B cell (primary cell): ENCODE data around the gene SCUBE1. TPM values are rescaled to one million over a fixed set of nuclear protein-coding genes. Genes with fewer than 3 reads are reported as not detected.

ENCODE experiments used
- ATAC-seq: fragments of 200-7000 bp; cut with Tn5 transposase; one replicate; pipeline ENCODE4 v1.10.0; 2021; ENCODE audit warnings: low read depth, mild to moderate bottlenecking, moderate number of reproducible peaks, moderate library complexity
- CTCF ChIA-PET: fragments of 350-600 bp; sonication (Branson Sonifier 250); formaldehyde crosslinking; loops from one replicate; lab custom pipeline; 2021; ENCODE audit warnings: antibody characterized with exemption, inconsistent platforms; lab: Charles Lee
- POLR2A ChIA-PET: fragments of 350-600 bp; sonication (Branson Sonifier 250); formaldehyde crosslinking; loops from one replicate; lab custom pipeline; 2021; ENCODE audit warnings: antibody characterized with exemption; lab: Charles Lee
- DNase-seq: peaks from one replicate; pipeline ENCODE4 v3.0.0; 2013
- H2AFZ ChIP-seq: 2 replicates; pipeline ENCODE4 v1.6.1; 2012; ENCODE audit warnings: mild to moderate bottlenecking, low read depth, low read length; ENCODE audit not compliant: insufficient read depth, poor library complexity, severe bottlenecking
- H3K27ac ChIP-seq, 2 donors: 1 replicate in 1 of 2; 2 replicates in 1 of 2; pipeline ENCODE4 v1.5.1; 2012 to 2013; ENCODE audit warnings: low read length in 2 of 2, mild to moderate bottlenecking in 2 of 2, moderate library complexity in 1 of 2
- H3K27me3 ChIP-seq, 4 experiments: fragments of 200-600 bp in 1 of 4; sonication (generic) in 1 of 4; replicated peaks in 1 of 4; 1 replicate in 2 of 4; 2 replicates in 2 of 4; pipeline versions ENCODE4 v1.6.1 to v1.7.0; 2013 to 2016; ENCODE audit warnings: low read length in 3 of 4, mild to moderate bottlenecking in 2 of 4, mixed read lengths in 1 of 4, moderate library complexity in 1 of 4; ENCODE audit not compliant: insufficient read depth in 4 of 4, control insufficient read depth in 3 of 4; ENCODE audit errors: control extremely low read depth in 1 of 4
- H3K36me3 ChIP-seq, 2 experiments: replicated peaks in 1 of 2; 1 replicate in 1 of 2; 2 replicates in 1 of 2; pipeline versions ENCODE4 v1.6.1 to v1.7.1; 2013; ENCODE audit warnings: low read length in 1 of 2; ENCODE audit not compliant: insufficient read depth in 2 of 2, control insufficient read depth in 1 of 2; ENCODE audit errors: control extremely low read depth in 1 of 2, extremely low read depth in 1 of 2
- H3K4me1 ChIP-seq, 2 donors: fragments of 200-600 bp in 1 of 2; sonication (generic) in 1 of 2; 1 replicate in 1 of 2; 2 replicates in 1 of 2; pipeline versions ENCODE4 v1.5.1 to v1.6.1; 2013 to 2017; ENCODE audit warnings: low read length in 2 of 2; ENCODE audit not compliant: control insufficient read depth in 2 of 2, insufficient read depth in 2 of 2
- H3K4me2 ChIP-seq: replicated peaks from 2 replicates; pipeline ENCODE3; 2012; ENCODE audit warnings: mild to moderate bottlenecking, low read depth, low read length; ENCODE audit not compliant: poor library complexity, severe bottlenecking
- H3K4me3 ChIP-seq, 5 experiments: fragments of 200-600 bp in 1 of 5; sonication (generic) in 1 of 5; 1 replicate in 3 of 5; 2 replicates in 2 of 5; pipeline versions ENCODE4 v1.5.1 to v1.7.0; 2011 to 2016; ENCODE audit warnings: low read length in 4 of 5, mild to moderate bottlenecking in 4 of 5, low read depth in 2 of 5, control low read depth in 1 of 5, moderate library complexity in 1 of 5; ENCODE audit not compliant: insufficient read depth in 1 of 5; ENCODE audit errors: control extremely low read depth in 1 of 5, extremely low read depth in 1 of 5
- H3K79me2 ChIP-seq: fragments of 200-600 bp; sonication (generic); one replicate; pipeline ENCODE4 v1.6.0; 2016; ENCODE audit warnings: low read length; ENCODE audit not compliant: control insufficient read depth, insufficient read depth
- H3K9ac ChIP-seq: fragments of 200-600 bp; sonication (generic); 2 replicates; pipeline ENCODE4 v1.6.1; 2017; ENCODE audit warnings: mild to moderate bottlenecking, low read length, moderate library complexity
- H3K9me3 ChIP-seq, 3 donors: one replicate each; pipeline versions ENCODE4 v1.6.1 to v1.7.1; 2013; ENCODE audit warnings: low read length in 2 of 3; ENCODE audit not compliant: control insufficient read depth in 2 of 3, insufficient read depth in 1 of 3; ENCODE audit errors: control extremely low read depth in 1 of 3
- H4K20me1 ChIP-seq: 2 replicates; pipeline ENCODE4 v1.6.0; 2012; ENCODE audit warnings: mild to moderate bottlenecking, low read length; ENCODE audit not compliant: insufficient read depth, control insufficient read depth, poor library complexity, severe bottlenecking
- H3K27ac Mint-ChIP-seq: one replicate; pipeline ENCODE4 v1.8.0; 2021; ENCODE audit warnings: mixed read lengths
- H3K27me3 Mint-ChIP-seq: one replicate; pipeline ENCODE4 v1.8.0; 2021; ENCODE audit warnings: mixed read lengths
- H3K4me1 Mint-ChIP-seq: one replicate; pipeline ENCODE4 v1.8.0; 2021; ENCODE audit warnings: mixed read lengths
- H3K4me3 Mint-ChIP-seq: one replicate; pipeline ENCODE4 v1.8.0; 2021; ENCODE audit warnings: mixed read lengths
- H3K9me3 Mint-ChIP-seq: one replicate; pipeline ENCODE4 v1.8.0; 2022; ENCODE audit warnings: mixed read lengths; ENCODE audit not compliant: insufficient read depth
- EZH2 ChIP-seq: IDR thresholded peaks from 2 replicates; pipeline ENCODE4 v1.6.1; 2012; ENCODE audit warnings: borderline replicate concordance, low read depth, mild to moderate bottlenecking, moderate library complexity, low read length; ENCODE audit not compliant: insufficient read depth, poor library complexity, severe bottlenecking
- WGBS: methylation state at CpG from one replicate; pipeline ENCODE4 v1.1.5; 2013; ENCODE audit warnings: missing lambda C conversion rate; ENCODE audit not compliant: insufficient coverage; 5-methylcytosine and 5-hydroxymethylcytosine counted together
- intact Hi-C: fragments of 100-400 bp; cut with micrococcal nuclease; formaldehyde crosslinking; loops from one replicate; pipeline ENCODE4 v1.10.0; 2022
- polyA plus RNA-seq: library from polyadenylated mRNA; depleted of rRNA; stranded (reverse); fragments of >200 nt; gene quantifications from 2 replicates; pipeline ENCODE4 v1.2.3, GENCODE V29; 2012
- total RNA-seq, 2 donors: library from RNA; stranded (reverse); fragments of 120-200 nt in 1 of 2; gene quantifications; 1 replicate in 1 of 2; 2 replicates in 1 of 2; pipeline versions ENCODE4 v1.2.3 to v1.2.4, GENCODE V29; 2013 to 2022
- TF ChIP-seq, protein P1 (sequence below): fragments of 200-600 bp; IDR thresholded peaks from one replicate; pipeline ENCODE4 v1.8.0; 2022; ENCODE audit warnings: antibody characterized with exemption, mild to moderate bottlenecking

The SCUBE1 gene
- total and polyA plus RNA-seq, 2 donors (not counting 1 experiment from before 2014, with no cell fraction given), result not detected

DNA sequence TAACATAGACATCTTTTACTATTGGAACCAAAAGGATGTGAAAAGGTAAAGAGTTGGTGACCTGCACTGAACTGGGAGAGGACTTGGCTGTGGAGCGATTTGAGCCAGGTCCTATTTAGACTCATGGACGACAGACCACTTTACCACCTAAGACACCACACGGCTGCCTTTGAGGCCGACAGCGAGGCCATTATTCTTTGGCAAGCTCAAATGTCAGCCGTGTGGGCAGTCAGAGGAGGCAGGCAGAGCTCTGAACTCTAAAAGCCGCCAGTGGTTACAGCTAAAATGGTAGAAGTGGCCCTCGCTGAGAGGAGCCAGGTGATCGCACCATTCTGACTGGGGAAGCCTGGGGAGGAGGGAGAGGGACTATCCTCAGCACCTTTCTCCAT lies 50.5 kb downstream of the SCUBE1 start:
- DNase-seq (no peak), ATAC-seq (no peak)
- no peak overlapping the region for H3K4me3 Mint-ChIP-seq
- no peaks in the 10 kb centered on the region for H3K79me2 ChIP-seq
- H3K9me3 Mint-ChIP-seq, result no peaks in the 10 kb centered on the region
- H3K9me3 ChIP-seq, result no peaks in the 10 kb centered on the region
- H3K27ac ChIP-seq, result no peak overlapping the region
- WGBS, result 88% methylated on average over 6 of the region's 9 CpGs
- no peaks in the 10 kb centered on the region for H3K4me1 Mint-ChIP-seq
- no peak overlapping the region for H3K4me3 ChIP-seq
- H4K20me1 ChIP-seq, result no peaks in the 10 kb centered on the region
- H3K4me2 ChIP-seq, result no peak overlapping the region
- ChIA-PET POLR2A (no interaction called here), CTCF (no interaction called here)
- no peaks in the 10 kb centered on the region for H3K36me3 ChIP-seq
- no peaks in the 10 kb centered on the region for H3K4me1 ChIP-seq
- intact Hi-C loops, result no loop called here
- H3K27me3 Mint-ChIP-seq, result peaks cover 4% of the 10 kb centered on the region
- H3K27ac Mint-ChIP-seq, result no peak overlapping the region
- H3K9ac ChIP-seq, result no peak overlapping the region
- no peak overlapping the region for H2AFZ ChIP-seq
- no peaks in the 10 kb centered on the region for H3K27me3 ChIP-seq
- TF ChIP-seq, protein P1, sequence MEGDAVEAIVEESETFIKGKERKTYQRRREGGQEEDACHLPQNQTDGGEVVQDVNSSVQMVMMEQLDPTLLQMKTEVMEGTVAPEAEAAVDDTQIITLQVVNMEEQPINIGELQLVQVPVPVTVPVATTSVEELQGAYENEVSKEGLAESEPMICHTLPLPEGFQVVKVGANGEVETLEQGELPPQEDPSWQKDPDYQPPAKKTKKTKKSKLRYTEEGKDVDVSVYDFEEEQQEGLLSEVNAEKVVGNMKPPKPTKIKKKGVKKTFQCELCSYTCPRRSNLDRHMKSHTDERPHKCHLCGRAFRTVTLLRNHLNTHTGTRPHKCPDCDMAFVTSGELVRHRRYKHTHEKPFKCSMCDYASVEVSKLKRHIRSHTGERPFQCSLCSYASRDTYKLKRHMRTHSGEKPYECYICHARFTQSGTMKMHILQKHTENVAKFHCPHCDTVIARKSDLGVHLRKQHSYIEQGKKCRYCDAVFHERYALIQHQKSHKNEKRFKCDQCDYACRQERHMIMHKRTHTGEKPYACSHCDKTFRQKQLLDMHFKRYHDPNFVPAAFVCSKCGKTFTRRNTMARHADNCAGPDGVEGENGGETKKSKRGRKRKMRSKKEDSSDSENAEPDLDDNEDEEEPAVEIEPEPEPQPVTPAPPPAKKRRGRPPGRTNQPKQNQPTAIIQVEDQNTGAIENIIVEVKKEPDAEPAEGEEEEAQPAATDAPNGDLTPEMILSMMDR, result no peak
- no peak for TF ChIP-seq EZH2

GRCh38 chr22:43291381-43291780 lies 51.8 kb downstream of the SCUBE1 start:
- no peak for DNase-seq
- Histone ChIP-seq H3K36me3 (no peaks in the 10 kb centered on the region), H3K9me3 (no peaks in the 10 kb centered on the region), H3K4me3 (no peak overlapping the region), H3K9ac (no peak overlapping the region), H3K79me2 (no peaks in the 10 kb centered on the region), H2AFZ (no peak overlapping the region), H3K4me2 (no peak overlapping the region), H4K20me1 (no peaks in the 10 kb centered on the region), H3K27ac (no peak overlapping the region), H3K27me3 (no peaks in the 10 kb centered on the region), H3K4me1 (no peaks in the 10 kb centered on the region)
- Mint-ChIP-seq H3K4me3 (no peak overlapping the region), H3K4me1 (no peaks in the 10 kb centered on the region), H3K27me3 (peaks cover 4% of the 10 kb centered on the region), H3K9me3 (no peaks in the 10 kb centered on the region), H3K27ac (no peak overlapping the region)
- ChIA-PET POLR2A (no interaction called here), CTCF (no interaction called here)
- no peak for TF ChIP-seq EZH2
- TF ChIP-seq, protein P1, result no peak
- intact Hi-C loops, result no loop called here
- 96% methylated on average over 14 of the region's 14 CpGs for WGBS
- no peak for ATAC-seq
